ENCODE data around the gene OPN5.

OPN5 gene

DNA sequence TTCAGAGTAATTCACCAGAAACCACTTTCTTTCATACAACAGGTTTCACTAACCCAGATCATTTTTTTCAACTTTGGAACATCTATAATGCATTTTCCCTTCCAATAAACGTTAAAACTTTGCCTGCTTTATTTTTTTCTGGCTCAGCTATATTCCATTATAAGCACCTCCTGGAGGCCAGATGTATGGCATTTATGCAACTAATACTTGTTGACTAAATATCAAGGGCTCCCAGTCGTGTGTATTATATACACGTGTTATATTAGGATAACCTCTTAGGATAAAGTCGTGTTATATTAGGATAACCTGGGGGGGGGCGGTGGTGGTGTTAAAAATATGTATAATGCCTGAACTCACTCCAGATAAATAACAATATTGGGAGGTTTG lies 6.7 kb downstream of the OPN5 start:
- DNase-seq (ENCODE audit: low spot score): no peak

GRCh38 chr6:47789553-47789952 lies 7.7 kb downstream of the OPN5 start:
- DNase-seq (ENCODE audit: low spot score): no peak

GRCh38 chr6:47792216-47792733 lies 10.4 kb downstream of the OPN5 start:
- no peak for DNase-seq (ENCODE audit: low spot score)

DNA sequence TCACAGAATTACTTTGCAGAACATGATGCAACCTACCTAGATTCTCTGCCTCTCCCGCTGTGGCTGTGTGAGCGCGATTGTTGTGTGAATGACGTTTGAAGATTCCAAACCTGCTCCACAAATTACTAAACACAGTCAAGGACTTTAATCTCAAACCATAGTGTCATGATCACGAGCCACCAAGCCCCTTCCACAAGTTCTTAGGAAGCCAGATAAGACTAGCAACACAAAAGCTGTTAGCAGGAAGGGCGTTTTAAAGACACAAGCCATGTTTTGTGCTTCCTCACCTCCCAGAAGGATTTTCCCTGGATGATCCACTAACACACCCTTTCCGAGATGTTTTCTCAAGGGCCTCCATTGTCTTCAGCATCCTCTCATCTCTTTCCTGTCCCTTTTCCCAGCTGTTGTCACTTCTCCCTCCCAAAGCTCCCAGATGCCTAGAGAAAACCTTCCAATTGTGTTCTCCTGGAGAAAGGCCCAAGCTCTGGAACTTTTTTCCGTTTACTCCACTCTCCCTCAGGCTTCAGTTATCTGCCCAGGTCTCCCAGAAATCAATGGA lies 12.8 kb downstream of the OPN5 start:
- DNase-seq (ENCODE audit: low spot score): no peak

DNA sequence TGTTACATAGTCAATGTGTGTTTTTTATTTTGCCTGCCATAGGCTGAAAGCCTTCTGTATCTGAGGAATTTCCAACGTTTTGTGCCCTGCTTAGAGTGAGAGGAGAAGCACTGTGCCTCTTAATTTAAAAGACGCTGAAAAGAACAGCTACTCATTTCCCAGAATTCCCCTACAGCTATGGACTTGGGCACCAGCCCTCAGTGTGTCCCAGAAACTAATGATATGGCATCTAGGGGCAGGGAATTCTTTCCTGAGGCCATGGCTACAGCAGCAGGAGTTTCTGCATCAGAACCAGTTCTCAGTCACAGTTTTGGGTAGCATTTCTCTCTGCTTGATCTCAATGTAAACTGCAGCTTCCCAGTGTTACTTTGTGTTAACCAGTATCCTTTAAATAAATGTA lies 20.2 kb downstream of the OPN5 start:
- no peak for DNase-seq (ENCODE audit: low spot score)

- DNase-seq (ENCODE audit: low spot score): no peak
Measured at GRCh38 chr6:47804821-47805220, 23.0 kb downstream of the OPN5 start.

- no peak for DNase-seq (ENCODE audit: low spot score)
Measured at GRCh38 chr6:47809873-47810272, 28.0 kb downstream of the OPN5 start.

DNA sequence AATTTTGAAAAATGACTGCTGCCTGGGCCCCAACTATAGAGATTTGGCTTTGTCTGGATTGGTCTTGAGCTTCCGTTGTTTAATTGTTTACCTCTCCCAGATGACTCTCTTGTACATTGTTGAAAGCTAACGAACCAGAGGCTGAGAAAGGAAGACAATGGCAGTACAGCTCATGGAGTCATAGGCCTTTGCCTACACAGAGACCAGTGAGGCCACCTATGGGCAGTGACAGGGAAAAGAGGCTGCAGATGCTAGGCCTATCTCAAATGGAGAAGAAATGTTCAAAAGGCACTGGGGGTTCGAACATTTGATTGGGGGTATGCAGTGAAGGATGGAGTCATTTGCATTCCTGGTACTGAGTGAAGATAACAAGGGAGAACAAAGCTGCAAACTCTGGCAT lies 29.1 kb downstream of the OPN5 start:
- DNase-seq (ENCODE audit: low spot score): no peak

GRCh38 chr6:47811443-47811842 lies 29.6 kb downstream of the OPN5 start:
- no peak for DNase-seq (ENCODE audit: low spot score)

DNA sequence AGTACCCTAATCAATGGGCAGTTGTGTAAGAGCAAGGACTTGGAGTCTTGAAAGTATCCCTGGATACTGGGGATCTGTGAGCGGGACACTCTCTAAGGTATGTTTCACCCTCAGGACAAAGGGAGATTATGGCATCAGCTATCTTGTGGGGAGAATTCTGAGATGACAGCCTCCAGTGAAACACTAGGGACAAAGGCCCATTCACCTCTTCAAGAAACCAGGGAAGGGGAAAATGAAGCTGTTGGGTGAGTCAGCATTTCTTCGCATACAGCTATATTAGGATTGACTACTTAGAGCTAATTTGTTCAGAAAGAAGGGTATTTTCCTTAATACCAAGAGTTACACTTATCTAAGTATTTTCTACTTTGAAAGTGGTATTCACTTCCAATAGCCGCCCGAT lies 35.9 kb downstream of the OPN5 start:
- DNase-seq (ENCODE audit: low spot score): no peak

DNA sequence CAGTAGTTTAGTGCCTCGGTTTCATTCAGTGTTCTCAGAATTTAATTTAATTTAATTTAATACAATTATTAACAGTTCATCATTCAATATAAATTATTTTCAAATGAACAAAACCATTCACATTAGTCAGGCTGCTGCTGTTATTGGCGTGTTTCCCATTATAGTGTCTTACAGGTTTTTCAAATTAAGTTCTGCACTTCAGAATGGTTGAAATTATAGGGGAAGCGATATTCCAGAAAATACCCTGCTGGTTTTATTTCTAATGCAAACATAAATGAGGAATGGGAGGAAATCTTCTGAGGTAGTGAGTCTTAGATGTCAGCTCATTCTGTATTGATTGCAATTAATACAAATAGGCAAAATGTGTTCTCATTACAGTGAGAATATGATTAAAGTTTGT lies 37.6 kb downstream of the OPN5 start:
- no peak for DNase-seq (ENCODE audit: low spot score)

DNA sequence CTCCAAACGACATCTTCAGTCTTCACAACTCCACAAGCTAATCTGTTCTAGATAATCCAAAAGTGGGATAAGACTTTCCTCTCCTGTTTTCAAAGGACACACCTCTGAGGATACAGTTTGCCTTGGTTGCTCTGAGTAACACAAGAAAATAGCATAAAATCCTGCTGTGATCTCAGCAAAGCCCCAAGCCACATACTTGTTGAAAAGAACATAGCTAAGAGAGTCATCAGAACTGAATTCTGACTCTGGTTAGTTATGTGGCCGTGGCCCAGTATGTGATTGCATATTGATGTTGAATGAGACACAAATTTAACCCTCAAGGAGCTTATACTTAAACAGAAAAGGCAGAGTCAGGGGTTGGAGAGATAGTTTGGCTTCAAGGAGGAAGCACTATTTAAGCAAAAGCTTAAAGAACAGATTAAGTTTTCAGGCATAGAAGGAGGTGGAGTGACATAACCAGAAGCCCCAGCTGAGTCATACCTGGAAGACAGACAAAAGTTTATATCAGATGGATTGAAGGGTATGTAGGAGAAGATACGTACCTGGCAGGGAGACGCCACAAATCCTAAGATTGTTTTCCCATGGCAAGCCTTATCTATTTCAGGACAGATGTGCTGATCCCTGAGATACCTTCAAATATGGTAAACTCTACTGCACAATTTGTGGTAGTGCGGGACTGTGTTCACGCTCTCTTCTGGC lies 41.2 kb downstream of the OPN5 start:
- no peak for DNase-seq (ENCODE audit: low spot score)

DNA sequence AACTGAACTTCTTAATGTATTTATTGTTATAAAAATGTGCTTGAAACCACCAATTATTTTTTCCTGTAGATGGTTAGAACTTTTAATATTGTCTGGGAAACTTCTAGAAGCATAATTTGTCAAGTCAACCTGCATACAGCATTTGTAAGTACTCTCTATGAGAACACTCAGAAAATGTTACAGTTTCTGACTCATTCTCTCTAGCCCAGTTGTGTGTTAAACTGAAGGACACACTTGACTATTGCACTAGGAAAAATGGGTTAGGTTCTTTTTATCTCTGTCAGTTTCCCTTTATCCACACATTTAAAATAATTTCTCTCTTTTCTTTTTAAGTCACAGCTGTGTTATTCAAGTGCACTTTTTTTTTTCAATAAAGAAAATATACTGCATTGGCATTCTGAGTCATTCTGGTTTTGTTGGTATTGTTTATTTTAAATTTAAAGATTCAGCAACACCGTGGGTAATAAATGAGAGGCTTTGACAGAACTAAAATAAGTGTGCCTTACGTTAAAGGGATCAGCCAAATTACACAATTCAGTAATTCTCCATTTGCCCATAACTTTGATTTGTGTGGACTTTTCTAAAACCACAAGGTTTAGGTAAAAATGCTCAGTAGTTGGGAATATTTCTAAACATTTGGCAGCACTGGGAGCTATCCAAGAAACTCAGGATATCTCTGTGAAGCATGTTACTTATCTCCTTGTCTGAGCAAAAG lies 50.7 kb downstream of the OPN5 start:
- DNase-seq (ENCODE audit: low spot score): no peak

- DNase-seq (ENCODE audit: low spot score): no peak
Measured at GRCh38 chr6:47834196-47834595, 52.4 kb downstream of the OPN5 start.

- no peak for DNase-seq (ENCODE audit: low spot score)
Measured at GRCh38 chr6:47836046-47836445, 54.2 kb downstream of the OPN5 start.

DNA sequence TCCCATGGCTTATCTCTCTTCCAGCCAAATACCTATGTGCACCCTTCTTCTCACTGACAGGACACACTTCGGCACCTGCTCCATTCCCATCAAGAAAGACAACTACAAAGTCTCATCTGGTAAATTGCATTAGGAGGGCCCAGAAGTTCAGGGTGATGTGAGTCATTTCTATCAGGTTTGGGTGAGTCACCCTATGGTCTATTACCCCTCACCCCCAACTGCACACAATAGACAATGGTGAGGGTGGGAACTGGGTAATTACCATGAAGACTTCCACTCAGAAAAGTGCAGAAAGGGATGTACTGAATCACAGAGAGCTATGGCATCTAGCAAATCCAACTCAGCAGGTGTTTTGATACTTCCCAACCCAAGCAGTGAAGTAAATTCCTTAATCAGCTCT lies 54.8 kb downstream of the OPN5 start:
- no peak for DNase-seq (ENCODE audit: low spot score)

- DNase-seq (ENCODE audit: low spot score): no peak
Measured at GRCh38 chr6:47839645-47840044, 57.8 kb downstream of the OPN5 start.

DNA sequence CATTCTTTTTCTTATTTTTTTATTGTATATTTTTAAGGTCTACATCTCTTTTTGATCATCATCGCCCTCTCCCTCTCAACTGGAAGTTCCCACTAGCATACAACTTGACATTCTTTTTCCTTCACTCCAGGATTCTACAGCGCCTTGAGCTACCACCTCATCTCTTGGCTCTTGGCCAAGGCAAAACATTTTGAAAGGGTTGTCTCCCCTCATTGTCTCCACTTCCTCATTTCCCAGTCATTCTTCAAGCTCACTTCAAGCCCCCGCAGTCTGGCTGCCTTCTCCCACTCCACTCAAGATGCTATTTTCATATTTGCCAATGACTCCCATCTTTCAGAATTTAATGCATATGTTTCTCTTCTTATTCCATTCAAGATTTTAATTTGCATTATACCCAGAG lies 63.0 kb downstream of the OPN5 start:
- no peak for DNase-seq (ENCODE audit: low spot score)

DNA sequence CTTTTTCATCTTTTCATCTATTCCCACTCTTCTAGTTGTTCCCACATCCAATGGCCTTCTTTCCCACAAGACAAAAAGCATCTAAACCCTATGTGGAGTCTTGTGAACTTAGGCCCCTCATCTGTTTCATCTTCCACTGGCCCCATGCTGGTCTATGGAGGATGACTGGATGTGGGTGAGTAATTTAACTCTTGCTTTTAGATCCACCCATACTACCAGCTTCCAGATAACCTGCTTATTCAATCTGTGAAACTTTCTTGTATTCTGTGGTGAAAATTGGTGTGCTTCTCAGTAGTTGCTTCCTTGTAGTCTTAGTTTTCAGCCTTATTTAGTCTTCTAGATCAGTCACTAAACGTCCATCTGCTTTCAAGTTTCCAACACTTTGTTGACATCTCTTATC lies 64.9 kb downstream of the OPN5 start:
- no peak for DNase-seq (ENCODE audit: low spot score)

DNA sequence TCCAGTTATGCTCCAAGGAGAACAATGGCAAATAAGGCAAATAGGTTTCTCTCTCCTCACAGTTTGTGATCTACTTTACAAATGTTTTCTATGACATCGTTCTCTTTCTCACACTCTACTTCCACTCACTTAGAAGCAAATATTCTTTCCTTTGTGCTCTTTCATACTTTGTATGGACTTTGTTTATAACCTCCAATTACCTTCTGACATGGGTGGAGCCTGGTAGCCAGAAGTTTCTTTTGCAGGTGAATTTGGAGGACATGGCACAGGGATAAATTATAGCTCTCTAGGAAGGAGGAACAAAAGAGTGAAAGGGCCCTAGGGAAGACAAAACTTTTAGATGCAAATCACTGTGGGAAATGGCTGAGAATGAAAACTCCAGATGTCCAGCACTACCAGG lies 69.3 kb downstream of the OPN5 start:
- no peak for DNase-seq (ENCODE audit: low spot score)

DNA sequence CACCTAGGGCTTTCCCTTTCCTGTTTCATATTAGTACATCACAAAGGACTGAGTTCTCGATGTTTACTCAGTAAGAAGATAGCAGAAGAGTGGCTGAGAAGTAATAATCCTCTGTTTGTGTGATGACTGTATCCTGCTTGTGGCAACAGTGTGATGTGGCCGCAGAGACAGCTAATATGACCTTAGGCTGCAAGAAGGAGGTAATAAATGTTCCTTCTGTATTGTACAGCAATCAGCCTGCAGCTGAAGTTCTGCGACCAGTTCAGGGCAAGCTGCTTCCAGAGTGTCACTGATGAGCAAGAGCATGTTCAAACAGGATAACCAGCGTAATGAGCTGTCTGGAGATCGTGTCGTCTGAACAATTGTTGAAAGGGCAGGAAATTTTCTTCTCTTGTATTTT lies 70.9 kb downstream of the OPN5 start:
- no peak for DNase-seq (ENCODE audit: low spot score)

DNA sequence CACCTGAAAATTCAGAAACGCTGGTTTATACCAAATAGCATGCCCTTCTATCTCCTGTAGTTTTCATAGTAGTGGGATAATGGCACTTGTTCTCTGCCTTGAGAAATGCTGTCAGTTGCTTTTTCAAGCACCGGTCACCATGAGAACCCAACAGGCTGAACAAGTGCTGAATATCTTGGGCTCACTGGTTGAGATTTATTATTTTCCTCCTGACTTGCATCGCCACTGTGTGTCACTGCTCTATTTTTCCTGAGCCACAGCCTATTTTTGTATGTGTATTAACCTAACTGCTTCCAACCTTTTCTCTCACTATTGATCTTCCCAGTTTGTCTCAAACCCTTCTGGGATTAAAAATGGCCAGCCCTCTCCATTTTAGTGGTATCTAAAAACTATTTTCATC lies 71.9 kb downstream of the OPN5 start:
- DNase-seq (ENCODE audit: low spot score): peak; percentile 5

DNA sequence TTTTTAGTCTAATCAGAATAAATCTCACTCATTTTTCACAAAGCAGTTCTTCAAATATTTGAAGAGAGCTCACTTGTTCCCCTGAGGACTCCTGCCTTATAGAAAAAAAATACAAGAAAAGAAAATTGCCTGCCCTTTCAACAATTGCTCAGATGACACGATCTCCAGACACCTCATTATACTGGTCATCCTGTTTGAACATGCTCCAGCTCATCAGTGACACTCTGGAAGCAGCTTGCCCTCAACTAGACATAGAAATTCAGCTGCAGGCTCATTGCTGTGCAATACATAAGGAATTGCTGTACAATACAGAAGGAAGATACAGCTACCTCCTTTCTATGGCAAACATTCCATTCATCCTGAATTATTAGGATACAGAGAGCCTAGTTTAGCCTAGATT lies 73.1 kb downstream of the OPN5 start:
- no peak for DNase-seq (ENCODE audit: low spot score)

DNA sequence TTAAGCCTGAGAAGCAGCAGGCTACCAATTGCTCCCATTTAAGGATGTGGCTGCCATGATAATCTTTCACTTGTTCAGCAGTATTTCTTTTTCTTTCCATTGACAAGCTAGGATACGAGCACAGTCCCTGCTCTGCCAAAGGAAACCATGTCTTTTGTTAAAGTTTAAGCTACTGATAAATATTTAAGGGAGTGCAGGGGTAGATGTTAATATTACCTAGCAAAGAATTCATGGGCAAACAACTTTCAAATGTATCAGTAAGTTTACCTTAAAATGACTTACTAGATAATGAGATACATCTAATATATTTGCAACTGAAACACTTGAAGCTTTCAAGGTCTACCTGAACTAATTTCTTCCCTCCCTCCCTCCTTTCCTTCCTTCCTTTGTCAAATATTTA lies 77.3 kb downstream of the OPN5 start:
- no peak for DNase-seq (ENCODE audit: low spot score)
